Kidney epithelial cell (primary cell): ENCODE data around the gene SCYL1. TPM values are rescaled to one million over a fixed set of nuclear protein-coding genes. Genes with fewer than 3 reads are reported as not detected.

ENCODE experiments used
- DNase-seq: peaks from one replicate; pipeline ENCODE4 v3.0.0-alpha.2; 2010; ENCODE audit warnings: low read depth
- H3K27me3 ChIP-seq: 2 replicates; pipeline ENCODE4 v1.6.0; 2011; ENCODE audit warnings: low read length; ENCODE audit not compliant: control insufficient read depth, insufficient read depth
- H3K36me3 ChIP-seq: 2 replicates; pipeline ENCODE4 v1.5.1; 2011; ENCODE audit warnings: low read length; ENCODE audit not compliant: control insufficient read depth, insufficient read depth
- H3K4me3 ChIP-seq: 2 replicates; pipeline ENCODE4 v1.5.1; 2011; ENCODE audit warnings: low read depth, mild to moderate bottlenecking, control low read depth, low read length
- total RNA-seq: library from RNA; depleted of rRNA; stranded (reverse); fragments of >200 nt; gene quantifications from 2 replicates; pipeline ENCODE4 v1.2.3, GENCODE V29; 2015
- TF ChIP-seq, protein P1 (sequence below): IDR thresholded peaks from 2 replicates; pipeline ENCODE4 v1.5.1; 2011; ENCODE audit warnings: mild to moderate bottlenecking, moderate library complexity, low read length, control low read depth, inconsistent platforms; ENCODE audit not compliant: insufficient read depth, poor library complexity, severe bottlenecking

The SCYL1 gene
- total RNA-seq, 1 donor from 2014 or later: 121 TPM

GRCh38 chr11:65586676-65587075 is 61.8 kb downstream of the SCYL1 start:
- Histone ChIP-seq H3K27me3 (peaks cover 10% of the 10 kb centered on the region), H3K36me3 (no peaks in the 10 kb centered on the region), H3K4me3 (no peak overlapping the region)
- no peak for DNase-seq
- TF ChIP-seq, protein P1, sequence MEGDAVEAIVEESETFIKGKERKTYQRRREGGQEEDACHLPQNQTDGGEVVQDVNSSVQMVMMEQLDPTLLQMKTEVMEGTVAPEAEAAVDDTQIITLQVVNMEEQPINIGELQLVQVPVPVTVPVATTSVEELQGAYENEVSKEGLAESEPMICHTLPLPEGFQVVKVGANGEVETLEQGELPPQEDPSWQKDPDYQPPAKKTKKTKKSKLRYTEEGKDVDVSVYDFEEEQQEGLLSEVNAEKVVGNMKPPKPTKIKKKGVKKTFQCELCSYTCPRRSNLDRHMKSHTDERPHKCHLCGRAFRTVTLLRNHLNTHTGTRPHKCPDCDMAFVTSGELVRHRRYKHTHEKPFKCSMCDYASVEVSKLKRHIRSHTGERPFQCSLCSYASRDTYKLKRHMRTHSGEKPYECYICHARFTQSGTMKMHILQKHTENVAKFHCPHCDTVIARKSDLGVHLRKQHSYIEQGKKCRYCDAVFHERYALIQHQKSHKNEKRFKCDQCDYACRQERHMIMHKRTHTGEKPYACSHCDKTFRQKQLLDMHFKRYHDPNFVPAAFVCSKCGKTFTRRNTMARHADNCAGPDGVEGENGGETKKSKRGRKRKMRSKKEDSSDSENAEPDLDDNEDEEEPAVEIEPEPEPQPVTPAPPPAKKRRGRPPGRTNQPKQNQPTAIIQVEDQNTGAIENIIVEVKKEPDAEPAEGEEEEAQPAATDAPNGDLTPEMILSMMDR: no peak

Other genes starting within 250 kb of the SCYL1 start
- 37.4 and 46.4 TPM in 2 replicates for gene CDC42EP2, start 210.2 kb upstream of the SCYL1 start, total RNA-seq
- 53.9 and 59.4 TPM in 2 replicates for gene DPF2, start 191.2 kb upstream of the SCYL1 start, total RNA-seq
- 0.89 and 1.3 TPM in 2 replicates for gene TIGD3, start 170.3 kb upstream of the SCYL1 start, total RNA-seq
- 0.29 and 0.82 TPM in 2 replicates for gene SLC25A45, start 142.4 kb upstream of the SCYL1 start, total RNA-seq
- 39.0 and 47.2 TPM in 2 replicates for gene FRMD8, start 138.4 kb upstream of the SCYL1 start, total RNA-seq
- 28.7 and 39.8 TPM in 2 replicates for gene NEAT1, start 102.3 kb upstream of the SCYL1 start, total RNA-seq
- gene MALAT1, start 26.0 kb upstream of the SCYL1 start, total RNA-seq: 1,605 and 1,895 TPM in 2 replicates
- gene LTBP3, start 33.3 kb downstream of the SCYL1 start, total RNA-seq: 116 and 122 TPM in 2 replicates
- 67.3 and 91.6 TPM in 2 replicates for gene ZNRD2, start 45.4 kb downstream of the SCYL1 start, total RNA-seq
- gene FAM89B, start 47.5 kb downstream of the SCYL1 start, total RNA-seq: 63.9 and 68.5 TPM in 2 replicates
- gene EHBP1L1, start 51.0 kb downstream of the SCYL1 start, total RNA-seq: 19.5 and 20.9 TPM in 2 replicates
- not detected in 2 replicates for gene KCNK7, start 70.7 kb downstream of the SCYL1 start, total RNA-seq
- gene MAP3K11, start 89.1 kb downstream of the SCYL1 start, total RNA-seq: 58.3 and 60.8 TPM in 2 replicates
- gene PCNX3, start 90.7 kb downstream of the SCYL1 start, total RNA-seq: 61.9 and 71.2 TPM in 2 replicates
- gene SIPA1, start 113.0 kb downstream of the SCYL1 start, total RNA-seq: 19.6 and 25.8 TPM in 2 replicates
- gene RELA, start 137.8 kb downstream of the SCYL1 start, total RNA-seq: 64.3 and 103 TPM in 2 replicates
- 65.5 and 73.3 TPM in 2 replicates for gene KAT5, start 187.2 kb downstream of the SCYL1 start, total RNA-seq
- gene RNASEH2C, start 195.7 kb downstream of the SCYL1 start, total RNA-seq: 43.1 and 50.1 TPM in 2 replicates